ENCODE measurements around the gene ACSL3.
A peak's percentile ranks its signal among the peaks of the same experiment; 100 is the strongest.
"Not testable (repeated sequence)": the region's sequence is repeated elsewhere in the genome, so short reads cannot be mapped to it uniquely, and the experiment has no call there.

ACSL3 gene

DNA sequence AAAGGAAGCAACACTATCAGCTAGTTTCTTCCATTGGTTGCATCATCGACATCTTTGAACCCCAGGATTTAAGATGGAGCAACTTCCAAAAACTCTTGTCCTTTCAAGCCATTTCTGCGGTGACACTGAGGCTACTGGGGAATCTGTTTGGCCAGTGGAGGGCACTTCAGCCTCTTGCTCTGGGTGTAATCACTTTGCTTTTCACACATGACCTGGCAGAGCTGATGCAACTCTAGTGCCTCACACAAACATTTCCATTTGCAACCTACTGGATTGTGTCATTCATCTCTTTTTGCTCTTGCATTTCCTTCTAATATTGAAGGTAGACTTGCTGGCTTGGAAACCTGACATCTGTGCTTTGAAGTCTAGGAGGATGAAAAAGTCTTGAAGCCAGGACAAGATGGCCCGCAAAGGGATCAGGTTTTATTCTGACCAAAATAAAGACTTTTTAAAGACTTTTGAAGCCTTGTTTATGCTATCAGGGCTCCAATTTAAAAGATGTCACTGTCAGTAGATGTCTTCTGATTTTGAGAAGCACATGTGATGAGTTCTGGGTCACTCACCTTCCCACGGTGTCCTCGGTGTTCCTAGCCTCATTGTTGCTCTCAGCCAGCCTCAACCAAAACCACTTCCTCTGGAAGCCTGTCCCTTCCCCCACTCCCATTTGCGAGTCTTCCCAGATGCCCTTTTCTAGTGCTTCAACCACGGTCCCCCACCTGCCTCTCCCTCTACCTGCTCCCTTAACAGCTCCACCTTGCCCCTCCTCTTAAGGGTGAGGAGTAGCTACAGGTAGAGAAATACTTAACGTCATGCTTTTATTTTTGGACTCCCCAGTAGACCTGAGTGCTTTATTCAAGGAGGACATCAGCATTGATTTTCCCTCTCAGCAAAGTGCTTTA, 121.4 kb downstream of the ACSL3 start:
- peak; percentile 29 for DNase-seq

DNA sequence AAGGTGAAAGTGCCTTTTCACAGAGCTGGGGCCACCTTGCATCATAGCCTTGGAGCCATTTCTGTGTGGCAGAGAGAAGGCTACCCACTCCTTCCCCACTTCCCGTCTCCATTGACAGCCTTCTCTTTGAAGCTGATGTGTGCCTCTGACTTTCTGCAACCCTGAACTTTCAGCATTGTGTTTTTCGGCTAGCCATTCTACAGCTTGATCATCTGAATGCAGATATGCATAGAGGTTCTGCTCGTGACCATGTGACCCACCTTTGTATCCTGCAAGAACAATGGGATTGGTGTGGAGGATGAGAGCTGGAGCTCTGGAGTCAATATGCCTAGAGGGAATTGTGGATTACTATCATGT, 122.1 kb downstream of the ACSL3 start:
- no peak for DNase-seq

DNA sequence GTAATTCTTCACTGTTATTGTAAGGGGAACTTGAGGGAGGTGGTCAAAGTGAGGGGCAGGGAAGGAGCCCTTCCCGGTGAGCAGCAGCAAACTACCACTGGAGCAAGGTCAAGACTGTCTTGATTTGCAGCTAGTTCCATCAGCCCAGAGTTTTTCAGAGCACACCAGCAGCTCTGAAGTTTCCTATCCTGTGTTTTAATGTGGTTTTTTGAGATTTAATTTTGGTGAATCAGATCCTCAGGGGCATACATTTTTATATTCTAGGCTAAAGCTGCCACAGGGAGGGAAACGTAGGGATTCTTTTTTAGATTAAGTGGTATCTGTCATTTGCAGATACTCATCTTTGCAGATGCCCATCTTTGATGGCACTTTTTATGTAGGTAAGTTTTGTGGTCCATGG, 124.1 kb downstream of the ACSL3 start:
- no peak for DNase-seq

DNA sequence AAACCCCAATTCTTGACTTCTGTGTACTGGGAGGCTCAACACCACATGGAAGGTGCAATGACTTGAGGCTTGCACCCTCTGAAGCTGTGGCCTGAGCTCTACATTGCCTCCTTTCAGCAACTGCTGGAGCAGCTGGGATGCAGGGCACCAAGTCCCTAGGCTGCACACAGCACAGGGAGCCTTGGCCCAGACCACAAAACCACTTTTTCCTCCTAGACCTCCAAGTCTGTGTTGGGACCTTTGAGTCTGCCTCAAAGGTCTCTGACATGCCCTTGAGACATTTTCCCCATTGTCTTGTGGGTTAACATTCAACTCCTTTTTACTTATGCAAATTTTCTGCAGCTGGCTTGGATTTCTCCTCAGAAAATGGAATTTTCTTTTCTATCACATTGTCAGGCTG, 128.6 kb downstream of the ACSL3 start:
- no peak for DNase-seq

DNA sequence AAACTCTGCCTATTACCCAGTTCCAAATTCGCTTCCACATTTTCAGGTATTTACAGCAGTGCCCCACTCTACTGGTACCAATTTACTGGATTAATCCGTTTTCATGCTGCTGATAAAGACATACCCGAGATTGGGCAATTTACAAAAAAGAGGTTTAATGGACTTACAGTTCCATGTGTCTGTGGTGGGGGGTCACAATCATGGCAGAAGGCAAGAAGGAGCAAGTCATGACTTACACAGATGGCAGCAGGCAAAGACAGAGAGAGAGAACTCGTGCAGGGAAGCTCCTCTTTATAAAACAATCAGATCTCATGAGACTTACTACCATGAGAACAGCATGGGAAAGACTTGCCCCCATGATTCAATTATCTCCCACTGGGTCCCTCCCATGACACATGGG, 129.4 kb downstream of the ACSL3 start:
- DNase-seq, result not testable (repeated sequence)

DNA sequence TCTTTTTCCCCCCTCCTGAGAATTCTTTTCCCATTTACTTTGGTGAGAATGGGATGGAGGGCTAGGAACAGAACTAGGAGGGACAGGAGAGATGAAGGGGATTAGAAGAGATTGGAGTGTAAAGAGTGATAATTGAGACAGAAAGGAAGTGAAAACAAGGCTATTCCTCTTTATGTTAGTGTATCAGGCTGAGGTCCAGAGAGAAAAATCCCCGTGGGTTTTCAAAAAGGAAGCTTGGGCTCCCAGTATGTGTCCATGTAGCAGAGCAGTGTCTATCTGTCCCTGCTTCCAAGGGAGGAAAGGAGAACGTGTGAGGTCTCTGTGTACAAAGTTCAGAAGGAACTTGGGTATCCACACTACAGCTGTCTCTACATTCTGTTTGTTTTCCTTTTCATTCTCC, 131.3 kb downstream of the ACSL3 start:
- DNase-seq, result no peak

Data from NK-92 treated with Interleukin-12 subunit alpha and Interleukin-12 subunit beta, amount 100 ng/mL, for 24 hours (cell line).